ENCODE data around the gene TRPC3.
"Not testable (repeated sequence)": the region's sequence is repeated elsewhere in the genome, so short reads cannot be mapped to it uniquely, and the experiment has no call there.

Gene TRPC3

GRCh38 chr4:121932212-121932974, 19.5 kb downstream of the TRPC3 start:
- no peaks in the 10 kb centered on the region for H3F3A ChIP-seq (ENCODE audit: insufficient read depth)
- TF ChIP-seq CTCF (IDR thresholded peaks at IDR 0.05; ENCODE audit: insufficient read depth, low read length, poor library complexity, severe bottlenecking) (no peak), EZH2phosphoT487 (conservative IDR thresholded peaks at IDR 0.05; ENCODE audit: low read length) (no peak)
- no peak overlapping the region for H3K9ac ChIP-seq (ENCODE audit: low read length)
- H3K79me2 ChIP-seq (ENCODE audit: insufficient read depth, low read length), result no peaks in the 10 kb centered on the region
- H3K9me2 ChIP-seq (replicated peaks; ENCODE audit: insufficient read depth, low read length), result no peaks in the 10 kb centered on the region
- no peak overlapping the region for H3K27ac ChIP-seq (ENCODE audit: low read depth, low read length)
- H3K9me3 ChIP-seq (ENCODE audit: insufficient read depth, low read length), result no peaks in the 10 kb centered on the region
- no peaks in the 10 kb centered on the region for H3K27me3 ChIP-seq (ENCODE audit: low read length)
- no peaks in the 10 kb centered on the region for H3K36me3 ChIP-seq (ENCODE audit: low read length)
- H2AFZ ChIP-seq (ENCODE audit: low read depth, low read length, severe bottlenecking), result no peak overlapping the region
- H3K4me2 ChIP-seq (ENCODE audit: low read depth, low read length, poor library complexity, severe bottlenecking), result no peak overlapping the region
- H4K20me1 ChIP-seq (ENCODE audit: low read depth, low read length), result no peaks in the 10 kb centered on the region
- H3K4me3 ChIP-seq (ENCODE audit: insufficient read depth, low read length, poor library complexity, severe bottlenecking), result no peak overlapping the region

DNA sequence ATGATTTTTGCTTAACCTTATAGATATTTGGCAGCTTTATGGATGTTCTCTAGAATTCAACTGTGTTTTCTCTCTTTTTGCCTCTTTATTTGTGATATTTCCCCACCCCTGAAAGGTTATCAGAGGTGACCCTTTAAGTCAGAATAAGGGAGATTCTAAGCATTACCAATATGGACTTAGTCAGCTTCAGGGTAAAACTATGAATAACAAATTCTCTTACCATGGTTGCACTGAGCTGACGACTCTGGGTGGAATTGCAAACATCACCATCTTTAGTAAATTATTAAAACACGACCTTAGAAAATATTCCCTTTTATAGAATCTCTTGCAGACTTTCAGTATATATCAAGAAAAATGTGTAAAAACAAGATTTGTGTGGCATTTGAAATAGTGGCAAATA, 21.6 kb downstream of the TRPC3 start:
- Histone ChIP-seq H3K27ac (ENCODE audit: low read depth, low read length) (no peak overlapping the region), H3K9me2 (replicated peaks; ENCODE audit: insufficient read depth, low read length) (no peaks in the 10 kb centered on the region), H3K4me3 (ENCODE audit: insufficient read depth, low read length, poor library complexity, severe bottlenecking) (no peak overlapping the region), H3K4me2 (ENCODE audit: low read depth, low read length, poor library complexity, severe bottlenecking) (no peak overlapping the region), H3K79me2 (ENCODE audit: insufficient read depth, low read length) (no peaks in the 10 kb centered on the region), H2AFZ (ENCODE audit: low read depth, low read length, severe bottlenecking) (no peak overlapping the region), H3K27me3 (ENCODE audit: low read length) (no peaks in the 10 kb centered on the region), H3F3A (ENCODE audit: insufficient read depth) (no peaks in the 10 kb centered on the region), H4K20me1 (ENCODE audit: low read depth, low read length) (no peaks in the 10 kb centered on the region), H3K9ac (ENCODE audit: low read length) (no peak overlapping the region), H3K9me3 (ENCODE audit: insufficient read depth, low read length) (no peaks in the 10 kb centered on the region), H3K36me3 (ENCODE audit: low read length) (no peaks in the 10 kb centered on the region)
- no peak for TF ChIP-seq CTCF (IDR thresholded peaks at IDR 0.05; ENCODE audit: insufficient read depth, low read length, poor library complexity, severe bottlenecking)

- Histone ChIP-seq H3K79me2 (ENCODE audit: insufficient read depth, low read length) (no peaks in the 10 kb centered on the region), H3F3A (ENCODE audit: insufficient read depth) (no peaks in the 10 kb centered on the region), H3K36me3 (ENCODE audit: low read length) (no peaks in the 10 kb centered on the region), H3K27me3 (ENCODE audit: low read length) (no peaks in the 10 kb centered on the region), H3K9me2 (replicated peaks; ENCODE audit: insufficient read depth, low read length) (no peaks in the 10 kb centered on the region), H2AFZ (ENCODE audit: low read depth, low read length, severe bottlenecking) (no peak overlapping the region), H3K27ac (ENCODE audit: low read depth, low read length) (no peak overlapping the region), H3K9me3 (ENCODE audit: insufficient read depth, low read length) (no peaks in the 10 kb centered on the region), H3K4me2 (ENCODE audit: low read depth, low read length, poor library complexity, severe bottlenecking) (no peak overlapping the region), H3K4me3 (ENCODE audit: insufficient read depth, low read length, poor library complexity, severe bottlenecking) (no peak overlapping the region), H4K20me1 (ENCODE audit: low read depth, low read length) (no peaks in the 10 kb centered on the region), H3K9ac (ENCODE audit: low read length) (no peak overlapping the region)
- TF ChIP-seq CTCF (IDR thresholded peaks at IDR 0.05; ENCODE audit: insufficient read depth, low read length, poor library complexity, severe bottlenecking) (no peak), EZH2phosphoT487 (conservative IDR thresholded peaks at IDR 0.05; ENCODE audit: low read length) (no peak)
Observed at GRCh38 chr4:121927948-121928347, 23.9 kb downstream of the TRPC3 start.

GRCh38 chr4:121926490-121926889, 25.4 kb downstream of the TRPC3 start:
- not testable (repeated sequence) for H3K9ac ChIP-seq (ENCODE audit: low read length); H3K4me3 ChIP-seq (ENCODE audit: insufficient read depth, low read length, poor library complexity, severe bottlenecking); H3K79me2 ChIP-seq (ENCODE audit: insufficient read depth, low read length); H3K9me3 ChIP-seq (ENCODE audit: insufficient read depth, low read length); H3K36me3 ChIP-seq (ENCODE audit: low read length); H3K9me2 ChIP-seq (replicated peaks; ENCODE audit: insufficient read depth, low read length); H3K27me3 ChIP-seq (ENCODE audit: low read length); H2AFZ ChIP-seq (ENCODE audit: low read depth, low read length, severe bottlenecking); H3K4me2 ChIP-seq (ENCODE audit: low read depth, low read length, poor library complexity, severe bottlenecking); H3K27ac ChIP-seq (ENCODE audit: low read depth, low read length); H3F3A ChIP-seq (ENCODE audit: insufficient read depth); H4K20me1 ChIP-seq (ENCODE audit: low read depth, low read length)

All from SU-DHL-6 (cell line).